Hepatocyte (in vitro differentiated cells): ENCODE measurements around the gene CCDC188. TPM values are rescaled to one million over a fixed set of nuclear protein-coding genes. Genes with fewer than 3 reads are reported as not detected.

Experiments used
- DNase-seq: peaks from one replicate; pipeline ENCODE4 v3.0.0-alpha.2; 2016; ENCODE audit warnings: low spot score
- H2AFZ ChIP-seq: fragments of 200-600 bp; sonication (generic); 2 replicates; pipeline ENCODE4 v1.6.0; 2016; ENCODE audit warnings: antibody characterized with exemption, mild to moderate bottlenecking
- H3K27ac ChIP-seq: fragments of 200-600 bp; sonication (generic); 2 replicates; pipeline ENCODE4 v1.5.1; 2016; ENCODE audit warnings: mild to moderate bottlenecking
- H3K27me3 ChIP-seq: fragments of 200-600 bp; sonication (generic); 2 replicates; pipeline ENCODE4 v1.6.1; 2016
- H3K36me3 ChIP-seq: fragments of 200-600 bp; sonication (generic); replicated peaks from 2 replicates; pipeline ENCODE4 v1.5.1; 2016; ENCODE audit warnings: low read depth; ENCODE audit not compliant: insufficient read depth
- H3K4me1 ChIP-seq: fragments of 200-600 bp; sonication (generic); 2 replicates; pipeline ENCODE4 v1.5.1; 2016; ENCODE audit warnings: mild to moderate bottlenecking, moderate library complexity; ENCODE audit not compliant: insufficient read depth
- H3K4me2 ChIP-seq: fragments of 200-600 bp; sonication (generic); 2 replicates; pipeline ENCODE4 v1.6.0; 2016
- H3K4me3 ChIP-seq: fragments of 200-600 bp; sonication (generic); 2 replicates; pipeline ENCODE4 v1.5.1; 2016; ENCODE audit warnings: mild to moderate bottlenecking
- H3K79me2 ChIP-seq: fragments of 200-600 bp; sonication (generic); 2 replicates; pipeline ENCODE4 v1.6.0; 2017; ENCODE audit warnings: mild to moderate bottlenecking
- H3K9me2 ChIP-seq: fragments of 200-600 bp; sonication (generic); replicated peaks from 2 replicates; pipeline ENCODE4 v1.6.0; 2017; ENCODE audit warnings: mild to moderate bottlenecking; ENCODE audit not compliant: insufficient read depth
- H3K9me3 ChIP-seq: fragments of 200-600 bp; sonication (generic); 2 replicates; pipeline ENCODE4 v1.5.1; 2016; ENCODE audit warnings: low read depth, mild to moderate bottlenecking
- H4K20me1 ChIP-seq: fragments of 200-600 bp; sonication (generic); 2 replicates; pipeline ENCODE4 v1.6.0; 2016; ENCODE audit warnings: mild to moderate bottlenecking; ENCODE audit not compliant: insufficient read depth, poor library complexity, severe bottlenecking
- CTCF ChIP-seq: fragments of 200-600 bp; sonication (generic); IDR thresholded peaks from 2 replicates; pipeline ENCODE4 v1.5.1; 2016; ENCODE audit warnings: antibody characterized with exemption, mild to moderate bottlenecking; ENCODE audit not compliant: poor library complexity
- EZH2 ChIP-seq: fragments of 200-600 bp; sonication (generic); IDR thresholded peaks from 2 replicates; pipeline ENCODE4 v1.6.1; 2016; ENCODE audit warnings: antibody characterized with exemption, mild to moderate bottlenecking, borderline replicate concordance
- EZH2phosphoT487 ChIP-seq: fragments of 200-600 bp; sonication (generic); IDR thresholded peaks from one replicate; pipeline ENCODE4 v1.6.1; 2018; ENCODE audit warnings: antibody characterized with exemption, mild to moderate bottlenecking, low read depth, moderate library complexity; ENCODE audit not compliant: unreplicated experiment, severe bottlenecking
- WGBS: methylation state at CpG from one replicate; pipeline ENCODE4 v1.1.6; 2016; ENCODE audit warnings: low lambda C conversion rate; ENCODE audit errors: missing lambda C conversion rate; 5-methylcytosine and 5-hydroxymethylcytosine counted together
- polyA plus RNA-seq: library from polyadenylated mRNA; unstranded; fragments of >200 nt; fragmentation: Nextera tagmentation; extraction: Ambion mirVana; gene quantifications from 2 replicates; pipeline ENCODE4 v1.2.1, GENCODE V29; 2016
- total RNA-seq: library from RNA; depleted of rRNA; stranded (reverse); fragments of >200 nt; gene quantifications from 2 replicates; pipeline ENCODE4 v1.2.3, GENCODE V29; 2014

CCDC188 gene
- total and polyA plus RNA-seq, 2 experiments from 2014 or later, result not detected

- Histone ChIP-seq H3K9me3 (no peaks in the 10 kb centered on the region), H3K4me2 (no peak overlapping the region), H3K9me2 (no peaks in the 10 kb centered on the region), H2AFZ (no peak overlapping the region), H3K4me3 (no peak overlapping the region), H3K27me3 (no peaks in the 10 kb centered on the region), H3K79me2 (no peaks in the 10 kb centered on the region), H4K20me1 (no peaks in the 10 kb centered on the region), H3K27ac (no peak overlapping the region), H3K4me1 (no peaks in the 10 kb centered on the region), H3K36me3 (no peaks in the 10 kb centered on the region)
- TF ChIP-seq CTCF (no peak), EZH2phosphoT487 (no peak), EZH2 (no peak)
- 93% methylated on average over 4 of the region's 6 CpGs for WGBS
- no peak for DNase-seq
Observed at GRCh38 chr22:20185750-20186149, 34.9 kb upstream of the CCDC188 start.

GRCh38 chr22:20184501-20185165 lies 33.8 kb upstream of the CCDC188 start:
- H3K4me3 ChIP-seq, result no peak overlapping the region
- WGBS, result 81% methylated on average over 16 of the region's 18 CpGs

GRCh38 chr22:20183823-20184222 lies 33.0 kb upstream of the CCDC188 start:
- Histone ChIP-seq H3K27me3 (no peaks in the 10 kb centered on the region), H3K36me3 (no peaks in the 10 kb centered on the region), H3K9me2 (no peaks in the 10 kb centered on the region), H3K4me1 (no peaks in the 10 kb centered on the region), H3K79me2 (no peaks in the 10 kb centered on the region), H3K4me2 (no peak overlapping the region), H3K4me3 (no peak overlapping the region), H3K27ac (no peak overlapping the region), H3K9me3 (no peaks in the 10 kb centered on the region), H4K20me1 (no peaks in the 10 kb centered on the region), H2AFZ (no peak overlapping the region)
- TF ChIP-seq EZH2phosphoT487, result no peak
- no peak for TF ChIP-seq CTCF
- no peak for DNase-seq
- 84% methylated on average over 6 of the region's 6 CpGs for WGBS

More at GRCh38 chr22:20184501-20185165, 33.8 kb upstream of the CCDC188 start:
- Histone ChIP-seq H3K4me2 (no peak overlapping the region), H3K9me3 (no peaks in the 10 kb centered on the region), H3K4me1 (no peaks in the 10 kb centered on the region), H2AFZ (no peak overlapping the region), H3K27ac (no peak overlapping the region), H3K27me3 (no peaks in the 10 kb centered on the region), H3K79me2 (no peaks in the 10 kb centered on the region), H3K36me3 (no peaks in the 10 kb centered on the region), H4K20me1 (no peaks in the 10 kb centered on the region), H3K9me2 (no peaks in the 10 kb centered on the region)
- no peak for TF ChIP-seq EZH2phosphoT487
- no peak for TF ChIP-seq CTCF
- no peak for TF ChIP-seq EZH2
- DNase-seq, result no peak

- H4K20me1 ChIP-seq, result no peaks in the 10 kb centered on the region
- H3K9me2 ChIP-seq, result no peaks in the 10 kb centered on the region
- no peak overlapping the region for H3K27ac ChIP-seq
- no peaks in the 10 kb centered on the region for H3K36me3 ChIP-seq
- DNase-seq, result no peak
- TF ChIP-seq EZH2phosphoT487 (no peak), EZH2 (no peak), CTCF (no peak)
- H3K4me3 ChIP-seq, result no peak overlapping the region
- no peak overlapping the region for H3K4me2 ChIP-seq
- WGBS, result 91% methylated on average over 8 of the region's 8 CpGs
- no peaks in the 10 kb centered on the region for H3K27me3 ChIP-seq
- H3K79me2 ChIP-seq, result no peaks in the 10 kb centered on the region
- H2AFZ ChIP-seq, result no peak overlapping the region
- H3K9me3 ChIP-seq, result no peaks in the 10 kb centered on the region
- H3K4me1 ChIP-seq, result no peaks in the 10 kb centered on the region
Observed at GRCh38 chr22:20183101-20183500, 32.2 kb upstream of the CCDC188 start.
